Measurements from ENCODE around the gene PSMD13. TPM values are rescaled to one million over a fixed set of nuclear protein-coding genes. Genes with fewer than 3 reads are reported as not detected.

Gene PSMD13
- total RNA-seq, 1 experiment from 2014 or later, result 179 TPM

GRCh38 chr11:212150-213100 lies 24.4 kb upstream of the PSMD13 start:
- no peaks in the 10 kb centered on the region for H3K9me3 ChIP-seq (ENCODE audit: control insufficient read depth in 1 of 2, insufficient read depth in 1 of 2, low read depth in 1 of 2, low read length in 2 of 2)
- H3K4me2 ChIP-seq (ENCODE audit: low read length), result no peak overlapping the region
- no peaks in the 10 kb centered on the region for H4K20me1 ChIP-seq (ENCODE audit: insufficient read depth)
- ChIA-PET POLR2A (interaction anchor here (1.0 kb wide), 1 partner anchor 17 kb away, joined by 3 read pairs; no protein-coding TSS in a partner anchor), CTCF (no interaction called here), RAD21 (ENCODE audit: low non-redundant PET in 1 of 2, low total read pairs in 2 of 2, uncharacterized antibody in 2 of 2, unreplicated experiment in 2 of 2) (no interaction called here)
- no peaks in the 10 kb centered on the region for H3K9me2 ChIP-seq (ENCODE audit: insufficient read depth)
- H3K27ac ChIP-seq (ENCODE audit: low read depth, low read length), result no peak overlapping the region
- no peak overlapping the region for H3K4me3 ChIP-seq (replicated peaks in 1 of 2; ENCODE audit: low read depth in 1 of 2, low read length in 2 of 2)
- intact Hi-C loops (cut with micrococcal nuclease), result no loop called here
- H3K9ac ChIP-seq (ENCODE audit: low read length), result no peak overlapping the region
- H3K4me1 ChIP-seq (ENCODE audit: control insufficient read depth in 1 of 2, insufficient read depth in 2 of 2, low read length in 2 of 2), result peaks cover 9 to 14% of the 10 kb centered on the region in 2 experiments
- H3K27me3 ChIP-seq (ENCODE audit: insufficient read depth, low read length), result no peaks in the 10 kb centered on the region
- peaks cover 39 to 45% of the 10 kb centered on the region in 2 experiments for H3K36me3 ChIP-seq (ENCODE audit: control insufficient read depth in 1 of 2, insufficient read depth in 2 of 2, low read length in 2 of 2)
- ATAC-seq (no peak), DNase-seq (ENCODE audit: low read depth, low spot score) (no peak)
- no TSS peak for BruUV-seq (replicated peaks)
- no peak overlapping the region for H2AFZ ChIP-seq (ENCODE audit: low read depth, low read length, poor library complexity, severe bottlenecking)
- TF ChIP-seq ATF3 (IDR thresholded peaks at IDR 0.05) (no peak), ZNF274 (IDR thresholded peaks at IDR 0.05; ENCODE audit: low read depth, low read length) (no peak), EZH2 (IDR thresholded peaks at IDR 0.05) (no peak), YY1 (IDR thresholded peaks at IDR 0.05; ENCODE audit: extremely low read depth, insufficient replicate concordance, low read depth, low read length) (no peak), CEBPB (IDR thresholded peaks at IDR 0.05; ENCODE audit: low read depth) (no peak), SRF (IDR thresholded peaks at IDR 0.05; ENCODE audit: low read depth) (no peak), MAX (IDR thresholded peaks at IDR 0.05) (no peak), FOSL1 (IDR thresholded peaks at IDR 0.05; ENCODE audit: low read depth) (no peak), POLR2A (IDR thresholded peaks at IDR 0.05; ENCODE audit: borderline replicate concordance, extremely low read depth, insufficient read depth, insufficient read length) (no peak), RAD21 (IDR thresholded peaks at IDR 0.05; ENCODE audit: low read depth) (no peak)
- H3K79me2 ChIP-seq (ENCODE audit: insufficient read depth, low read length), result peaks cover 42% of the 10 kb centered on the region

Data from HCT116 (cell line).